Anterior cingulate cortex (tissue), 58 donors: ENCODE data around the gene SIL1.
A peak's percentile ranks its signal among the peaks of the same experiment; 100 is the strongest.

Experiments
- DNase-seq, 58 donors: peaks; one replicate each; lab custom pipeline; 2025; lab: John Stamatoyannopoulos, UW

SIL1 gene

DNA sequence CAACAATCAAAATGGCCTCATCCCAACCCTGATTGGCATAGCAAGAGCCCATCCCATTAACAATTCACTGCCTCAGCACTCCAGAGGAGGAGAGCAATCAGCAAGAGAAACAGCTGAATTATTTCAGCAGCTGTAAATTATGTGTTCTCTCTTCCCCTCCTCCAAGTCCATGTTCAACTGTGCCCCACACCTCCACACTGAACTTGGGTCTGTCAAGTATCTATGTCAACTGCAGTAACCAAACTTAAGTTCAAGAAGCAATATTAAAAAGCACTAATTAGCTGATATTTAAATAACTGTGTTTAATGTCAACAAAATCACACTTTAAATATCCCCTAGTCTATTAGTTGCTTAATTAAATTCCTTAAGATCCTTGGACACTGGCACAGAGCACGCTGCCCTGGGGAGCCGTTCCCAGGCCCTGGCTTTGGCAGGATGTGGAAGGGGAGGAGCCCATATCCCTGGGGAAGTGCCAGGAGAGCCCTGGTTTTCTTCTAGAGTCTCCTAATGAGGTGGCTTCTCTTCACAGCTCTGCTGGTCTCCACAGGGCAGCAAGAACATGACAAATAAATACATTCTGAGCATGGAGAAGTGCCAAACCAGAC lies 50.6 kb downstream of the SIL1 start:
- DNase-seq, result peak in 36 of 58 donors; percentile 8 to 76 (median 46)

DNA sequence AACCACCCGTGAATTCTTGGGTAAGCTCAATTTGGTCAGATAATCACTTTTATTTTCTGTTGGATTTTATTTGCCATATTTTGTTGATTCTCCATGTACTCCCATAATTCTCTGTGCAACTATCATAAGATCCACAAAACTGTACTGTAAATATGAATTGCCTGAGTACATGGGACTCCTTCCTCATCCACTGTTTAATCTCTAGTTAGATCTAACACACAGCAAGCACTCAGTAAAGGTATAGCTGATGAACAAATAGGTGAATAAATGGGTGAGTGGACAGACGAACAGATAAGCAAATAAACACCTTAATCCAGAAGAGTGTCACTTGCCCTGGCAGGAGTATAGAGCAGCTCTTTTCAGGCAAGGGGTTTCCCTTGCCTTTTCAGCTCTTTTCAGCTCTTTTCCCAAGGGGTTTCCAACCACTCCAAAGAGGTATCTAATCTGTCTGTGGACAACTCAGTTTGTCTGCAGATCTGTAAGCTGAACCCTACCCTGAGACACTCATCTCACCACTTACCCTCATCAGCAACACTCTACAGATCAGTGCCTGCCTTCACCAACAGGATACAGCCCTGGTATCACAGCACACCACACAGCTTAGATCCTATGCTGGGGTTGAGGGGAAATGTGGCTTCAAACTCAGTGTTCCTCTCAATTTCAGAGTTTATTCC lies 51.2 kb downstream of the SIL1 start:
- DNase-seq, result no peak

DNA sequence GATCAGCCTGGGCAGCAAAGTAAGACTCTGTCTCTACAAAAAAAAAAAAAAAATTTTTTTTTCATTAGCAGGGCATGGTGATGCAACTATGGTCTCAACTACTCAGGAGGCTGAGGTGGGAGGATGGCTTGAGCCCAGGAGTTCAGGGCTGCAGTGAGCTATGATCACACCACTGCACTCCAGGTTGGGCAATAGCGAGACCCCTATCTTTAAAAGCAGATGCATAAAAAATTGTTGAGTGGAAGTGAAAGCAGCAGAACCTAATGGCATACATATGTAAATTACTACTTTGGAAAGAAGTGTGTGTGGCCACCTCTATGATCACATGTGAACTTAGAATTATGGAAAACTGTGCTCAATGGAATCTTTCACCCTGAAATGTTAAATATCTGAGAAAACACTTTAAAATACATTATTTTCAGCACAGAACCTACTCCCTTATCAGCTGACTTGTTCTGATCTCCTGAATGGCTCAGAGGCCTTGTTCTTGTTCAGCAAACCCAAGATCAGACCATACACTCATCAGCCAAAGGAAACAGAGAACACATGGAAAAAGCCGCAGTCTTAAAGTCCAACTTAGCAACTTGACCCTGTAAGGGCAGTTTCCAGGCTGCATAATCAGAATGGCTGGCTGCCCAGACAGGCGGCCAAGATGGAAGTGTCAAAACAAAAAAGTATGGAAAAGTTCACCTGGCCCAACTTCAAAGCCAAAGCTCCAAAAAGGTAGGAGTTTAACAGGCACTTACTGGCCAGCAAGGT lies 56.5 kb downstream of the SIL1 start:
- DNase-seq, result peak in 2 of 58 donors; percentile 19 to 27

DNA sequence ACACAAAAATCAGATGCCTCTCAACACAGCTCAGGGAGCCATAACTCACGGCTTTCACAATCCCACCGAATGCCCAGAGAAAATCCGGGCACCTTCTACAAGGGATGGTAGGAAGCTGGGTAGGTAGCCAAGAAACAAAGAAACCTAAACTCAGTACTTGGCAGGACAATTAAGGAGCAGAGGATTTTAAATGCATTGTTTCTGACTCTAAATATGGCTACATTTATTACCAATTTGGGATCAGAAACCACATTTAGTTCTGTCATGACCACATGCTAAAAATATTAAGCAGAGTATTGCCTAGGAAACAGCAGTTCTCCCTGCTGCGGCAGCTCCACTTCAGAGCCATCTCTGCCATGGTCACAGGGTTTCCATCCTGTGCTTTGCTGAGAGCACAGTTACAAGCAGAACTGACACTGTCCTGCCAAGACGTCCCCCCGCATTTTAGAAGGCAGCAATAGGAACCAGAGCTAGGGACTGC lies 57.5 kb downstream of the SIL1 start:
- peak in 35 of 58 donors; percentile 3 to 81 (median 39) for DNase-seq

DNA sequence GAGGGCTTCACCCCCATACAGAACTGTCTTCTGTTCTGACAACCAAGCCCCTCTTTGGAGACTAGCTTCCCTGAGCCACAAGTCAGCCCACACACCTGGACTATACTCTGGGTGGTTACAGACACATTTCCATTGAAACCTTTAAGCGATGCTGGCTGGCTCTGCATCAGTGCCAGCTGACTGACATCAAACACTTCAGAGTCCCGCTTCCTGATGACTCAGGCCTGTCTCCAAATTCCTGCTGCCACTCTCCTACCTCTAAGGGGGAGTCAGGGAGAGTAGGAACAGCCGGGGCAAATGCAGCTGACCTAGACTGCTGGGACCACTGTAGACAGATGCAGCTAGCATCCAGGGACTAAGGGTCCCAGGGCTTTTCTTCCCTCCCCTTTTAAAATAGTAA lies 59.4 kb downstream of the SIL1 start:
- peak in 21 of 58 donors; percentile 11 to 61 (median 44) for DNase-seq

DNA sequence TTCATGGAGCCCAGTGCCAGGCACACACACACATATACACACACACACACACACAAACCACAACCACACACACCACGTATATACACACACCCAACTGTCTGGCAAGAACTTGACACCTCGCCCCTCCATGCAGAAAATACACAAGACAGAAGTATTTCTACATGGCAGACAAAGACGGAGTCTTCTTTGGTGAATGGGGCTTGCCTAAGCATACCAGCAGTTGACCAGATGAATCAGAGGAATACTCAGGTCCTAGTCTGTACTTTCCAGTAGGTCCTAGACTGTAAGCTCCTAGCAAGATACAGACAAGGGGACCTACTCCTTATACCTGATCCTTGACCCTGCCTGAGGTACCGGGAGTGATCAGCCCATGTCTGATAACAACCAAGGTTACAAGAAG lies 60.1 kb downstream of the SIL1 start:
- DNase-seq, result no peak

DNA sequence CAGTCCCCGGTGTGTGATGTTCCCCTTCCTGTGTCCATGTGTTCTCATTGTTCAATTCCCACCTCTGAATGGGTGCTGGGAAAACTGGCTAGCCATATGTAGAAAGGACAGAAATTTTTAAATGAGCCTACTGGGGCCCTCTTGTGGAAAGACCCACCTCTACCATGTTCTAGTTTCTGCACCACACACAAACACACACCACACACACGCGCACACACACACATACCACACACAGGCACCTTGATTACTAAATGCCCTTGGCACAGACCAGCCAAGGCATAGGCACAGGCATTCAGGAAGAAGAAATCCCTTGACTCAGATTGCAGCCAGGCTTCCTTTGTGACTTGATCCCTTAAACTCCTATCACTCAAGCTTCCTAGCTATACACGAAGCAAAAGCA lies 60.5 kb downstream of the SIL1 start:
- DNase-seq, result peak in 3 of 58 donors; percentile 14 to 63 (median 17)

DNA sequence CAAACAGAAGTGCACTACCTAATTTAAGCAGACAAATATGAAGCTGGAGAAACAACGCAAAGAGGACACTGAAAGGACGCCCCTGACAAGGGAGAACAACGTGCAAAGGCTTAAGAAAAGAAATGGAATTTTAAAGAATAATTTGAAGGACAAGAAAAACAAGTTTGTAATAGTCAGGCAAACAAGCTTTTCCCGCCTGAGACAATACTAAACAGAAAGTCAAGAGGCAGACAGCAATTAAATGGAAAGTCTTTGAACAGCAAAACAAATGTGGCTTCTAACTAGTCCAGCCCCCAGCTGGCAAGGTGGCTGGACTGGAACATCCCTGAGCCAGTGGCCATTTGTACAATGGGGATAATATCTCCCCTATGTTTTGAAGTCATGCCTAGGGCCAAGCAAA lies 63.3 kb downstream of the SIL1 start:
- no peak for DNase-seq

DNA sequence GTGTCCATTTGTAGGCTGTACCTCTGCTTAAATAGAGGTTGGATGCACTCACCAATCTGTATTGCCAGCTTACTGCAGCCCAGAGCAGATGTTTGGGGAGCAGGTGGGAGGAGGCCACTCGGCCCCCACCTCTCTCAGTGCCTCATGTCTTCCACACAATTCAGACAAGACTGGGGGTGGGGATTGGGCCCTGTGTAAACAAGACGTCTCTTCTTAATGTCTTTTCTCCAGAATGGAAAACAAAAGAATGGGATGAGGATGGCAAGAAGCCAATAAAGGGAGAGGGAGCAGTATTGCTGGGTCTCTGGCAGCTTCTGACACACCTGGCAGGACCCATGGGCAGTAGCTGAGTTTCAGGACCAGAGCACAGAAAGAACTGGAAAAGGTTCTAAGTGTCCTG lies 64.9 kb downstream of the SIL1 start:
- DNase-seq, result no peak

DNA sequence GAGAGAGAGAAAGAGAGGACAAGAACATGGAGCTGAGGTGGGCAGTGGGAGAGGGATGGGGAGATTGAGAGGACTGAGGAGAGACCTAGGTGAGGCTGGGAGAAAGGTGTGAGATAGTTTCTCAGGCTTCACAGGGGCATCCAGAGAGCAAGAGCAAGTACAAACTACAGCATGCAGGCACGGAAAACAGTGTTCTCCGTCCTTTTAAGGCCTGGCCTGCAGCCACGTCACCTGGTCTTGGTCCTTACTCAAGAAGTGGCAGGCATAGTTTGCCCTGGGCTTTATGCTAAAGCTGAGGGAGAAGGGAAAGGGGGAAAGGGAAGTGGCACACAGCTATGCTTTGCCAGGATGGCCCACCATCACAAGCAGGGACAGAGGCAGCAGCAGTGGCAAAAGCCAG lies 65.7 kb downstream of the SIL1 start:
- peak in 1 of 58 donors; percentile 22 for DNase-seq

DNA sequence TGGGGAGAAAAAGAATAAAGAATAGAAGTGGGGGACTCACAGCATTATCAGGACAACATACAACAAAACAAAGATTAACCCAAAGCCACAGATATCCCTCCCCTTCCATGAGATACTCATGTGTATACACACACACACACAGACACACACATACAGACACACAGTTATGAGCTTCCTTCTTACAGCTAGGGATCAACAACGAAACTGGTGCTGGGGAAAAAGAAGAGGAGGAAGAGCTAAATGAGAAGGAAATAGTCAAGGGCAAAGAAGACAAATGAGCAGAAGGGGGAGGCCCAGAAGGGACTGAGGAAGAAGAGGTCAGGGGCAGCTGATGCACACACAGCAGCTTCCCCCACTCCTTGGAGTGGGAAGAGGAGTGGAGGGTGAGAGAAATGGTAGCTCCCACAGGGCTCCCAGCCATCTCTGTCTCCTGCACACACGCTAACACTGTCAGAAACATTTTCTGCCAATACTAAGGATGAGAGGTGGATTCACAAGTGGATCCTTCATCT lies 66.2 kb downstream of the SIL1 start:
- peak in 3 of 58 donors; percentile 22 to 58 (median 29) for DNase-seq

DNA sequence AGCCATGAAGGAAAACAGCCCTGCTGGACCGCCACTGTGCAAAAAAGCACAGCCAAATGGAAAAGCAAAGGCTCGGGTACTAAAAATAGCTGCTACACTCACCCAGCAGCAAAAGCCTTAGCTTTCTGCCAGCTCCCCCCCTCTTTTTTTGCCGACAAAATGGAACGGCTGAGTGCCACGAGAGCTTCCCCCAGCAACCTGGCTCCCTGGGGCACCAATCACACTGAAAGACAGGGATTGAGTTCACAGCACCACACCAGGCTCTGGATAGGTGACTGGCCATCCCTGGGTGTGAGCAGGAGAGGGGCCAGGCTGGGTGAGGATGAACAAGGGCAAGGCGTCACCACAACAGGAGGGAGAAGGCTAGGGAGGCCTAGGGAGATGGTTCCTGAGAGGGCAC lies 66.7 kb downstream of the SIL1 start:
- DNase-seq, result peak in 53 of 58 donors; percentile 24 to 86 (median 64)

DNA sequence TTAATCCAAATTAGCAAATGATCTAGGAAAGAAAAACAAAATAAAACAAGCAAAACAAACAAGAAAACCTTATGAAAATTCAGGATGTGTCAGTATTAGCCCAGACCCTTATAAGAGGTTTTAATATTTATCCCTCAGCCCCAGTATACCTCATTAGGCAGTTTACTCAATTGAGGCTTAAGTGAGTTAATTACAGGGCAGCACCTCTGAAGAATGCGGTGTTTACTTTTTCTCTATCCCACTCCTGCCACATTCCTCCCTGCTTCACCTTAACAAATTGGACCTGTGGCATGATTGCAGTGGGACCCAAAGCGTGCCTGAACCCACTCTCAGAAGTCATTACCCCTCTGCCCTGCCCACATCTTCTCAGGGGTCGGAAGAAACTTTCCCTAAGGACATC lies 67.1 kb downstream of the SIL1 start:
- DNase-seq, result no peak

DNA sequence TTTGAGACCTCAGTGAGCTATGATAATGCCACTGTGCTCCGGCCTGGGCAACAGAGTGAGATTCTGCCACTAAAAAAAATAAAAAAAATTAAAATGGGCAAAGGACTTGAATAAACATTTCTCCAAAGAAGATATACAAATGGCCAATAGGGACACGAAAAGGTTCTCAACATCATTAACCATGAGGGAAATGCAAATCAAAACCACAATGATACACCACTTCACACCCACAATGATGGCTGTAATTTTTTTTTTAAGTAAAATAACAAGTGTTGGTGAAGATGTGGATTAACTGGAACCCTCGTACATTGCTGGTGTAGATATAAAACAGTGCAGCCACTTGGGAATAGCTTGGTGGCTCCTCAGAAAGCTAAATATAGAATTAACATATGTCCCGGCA lies 68.0 kb downstream of the SIL1 start:
- no peak for DNase-seq

DNA sequence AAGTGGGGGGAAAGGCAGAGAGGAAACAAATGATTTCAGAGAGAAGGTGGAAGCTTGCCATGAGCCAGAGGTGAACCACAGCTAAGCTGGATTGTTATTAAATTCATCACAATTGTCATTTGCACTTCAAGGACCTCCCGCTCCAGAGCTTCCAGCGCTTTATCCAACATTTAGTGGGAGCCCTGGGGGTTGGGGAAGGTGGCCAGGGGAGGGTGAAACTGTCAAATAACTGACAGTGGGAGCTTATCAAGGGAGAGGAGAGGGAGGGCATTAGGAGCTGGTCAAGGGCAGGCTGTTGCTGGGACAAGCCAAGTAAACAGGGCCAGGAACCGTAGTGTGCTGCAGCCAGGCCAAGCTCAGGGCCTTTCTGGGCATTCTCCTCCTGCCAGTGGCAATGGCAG lies 71.5 kb downstream of the SIL1 start:
- DNase-seq, result peak in 2 of 58 donors; percentile 21 to 24

DNA sequence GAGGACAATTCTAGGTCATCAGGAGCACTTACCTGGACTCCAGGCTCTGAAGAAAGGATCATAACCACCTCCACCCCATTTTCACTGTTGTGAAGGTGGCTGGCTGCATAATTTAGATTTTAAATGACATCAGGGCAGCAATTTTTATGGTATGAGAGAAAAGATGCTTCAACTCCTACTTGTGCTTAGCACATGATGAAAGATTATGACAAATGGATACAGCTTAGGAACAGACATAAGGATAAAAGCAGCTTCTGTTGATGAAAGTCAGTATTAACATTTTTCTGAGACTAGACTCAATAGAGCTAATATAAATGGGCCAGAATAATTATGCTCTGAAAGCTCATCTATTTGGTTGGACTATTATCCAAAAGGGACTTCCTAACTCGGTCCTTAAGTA lies 72.2 kb downstream of the SIL1 start:
- DNase-seq, result no peak

DNA sequence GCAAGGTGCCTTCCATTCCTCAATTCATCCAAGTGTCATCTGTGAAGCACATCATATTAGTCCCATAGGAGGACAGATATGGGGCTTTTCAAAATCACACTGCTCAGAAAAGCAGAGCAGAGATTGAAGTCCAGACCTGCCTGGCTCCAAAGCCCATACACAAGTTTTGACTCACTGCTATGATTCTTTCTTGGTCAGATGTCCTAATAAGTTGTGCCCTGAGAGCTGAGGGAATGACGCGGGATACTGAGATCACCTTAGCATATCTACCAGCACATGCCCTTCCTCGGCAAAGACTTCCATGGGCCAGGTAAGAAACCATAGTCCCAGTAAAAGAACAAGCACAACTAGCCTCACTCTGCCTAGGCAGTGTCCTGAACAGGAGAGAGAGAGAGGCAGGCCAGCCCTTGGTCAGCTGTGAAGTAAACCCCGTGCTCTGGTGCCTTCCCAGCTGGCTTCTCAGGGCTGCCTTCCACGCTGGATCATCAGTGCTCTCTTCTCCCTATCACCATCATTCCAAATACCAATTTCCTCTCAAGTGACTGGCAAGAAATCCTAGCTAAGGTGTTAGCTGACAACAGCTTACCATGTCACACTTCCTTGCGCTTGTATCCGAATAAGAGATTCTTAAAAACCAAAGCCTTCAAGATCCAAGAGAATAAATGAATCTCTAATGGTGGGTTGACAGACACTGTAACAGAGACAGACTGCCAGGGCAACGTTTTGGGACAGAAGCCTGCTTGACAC lies 73.2 kb downstream of the SIL1 start:
- no peak for DNase-seq

DNA sequence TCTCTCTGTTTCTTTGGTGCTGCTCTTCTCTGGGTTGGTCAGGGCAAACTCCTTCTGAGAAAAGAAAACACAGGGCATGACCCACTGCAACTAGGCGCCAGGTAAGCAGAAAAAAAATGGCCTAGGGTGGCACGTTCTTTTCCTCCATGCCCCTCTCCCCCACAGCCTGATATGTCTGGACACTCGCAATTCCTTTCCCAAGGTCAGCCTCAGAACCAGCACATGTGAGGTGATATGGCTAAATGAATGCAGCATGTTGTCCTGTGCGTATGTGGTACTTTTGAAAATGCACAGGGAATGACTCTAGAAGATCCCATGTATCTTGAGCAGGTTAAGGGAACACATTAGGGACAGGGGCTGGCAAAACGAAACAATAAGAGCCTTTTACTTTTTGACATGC lies 77.0 kb downstream of the SIL1 start:
- no peak for DNase-seq

DNA sequence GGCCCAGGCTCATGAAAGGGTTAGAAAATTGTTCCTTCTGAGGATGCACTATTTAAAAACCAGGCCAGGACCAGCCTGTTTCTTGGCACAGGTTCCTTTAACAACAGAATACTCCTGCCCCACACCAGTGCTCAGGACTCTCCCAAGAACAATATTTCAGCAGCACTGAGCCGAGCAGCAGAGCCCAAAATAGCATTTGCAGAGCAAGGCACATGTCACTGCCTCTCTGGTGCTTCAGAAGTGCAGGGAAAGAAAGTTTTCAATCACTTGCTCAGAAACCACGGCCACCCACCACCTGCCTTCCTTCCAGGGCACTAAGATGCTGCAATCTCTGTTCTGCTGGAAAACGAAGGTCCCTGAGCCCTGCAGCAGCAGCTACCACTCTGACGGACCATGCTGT lies 77.6 kb downstream of the SIL1 start:
- DNase-seq, result no peak

DNA sequence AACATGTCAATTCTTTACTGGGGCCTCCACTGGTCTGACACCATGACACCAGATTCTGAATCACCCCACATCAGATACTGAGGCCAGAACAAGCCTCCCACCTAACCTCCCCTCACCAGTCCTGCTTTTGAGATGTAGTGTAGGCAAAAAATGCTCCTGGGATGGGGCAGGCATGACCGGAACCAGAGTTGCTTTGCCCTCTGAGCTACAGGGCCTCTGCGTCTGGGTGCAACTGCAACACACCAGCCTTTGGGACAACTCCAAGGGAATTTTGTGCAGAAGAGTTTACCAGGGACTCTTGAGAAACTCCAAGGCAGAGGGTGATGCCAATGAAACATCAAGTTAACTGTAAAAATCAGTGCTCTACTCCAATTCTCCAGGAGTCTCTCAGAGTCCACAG lies 79.4 kb downstream of the SIL1 start:
- DNase-seq, result no peak
